GM21737 (cell line): ENCODE measurements around the gene UMAD1.

Experiments used
- ATAC-seq: cut with Tn5 transposase; IDR thresholded peaks from one replicate; pipeline ENCODE4 v1.9.1; 2021; ENCODE audit warnings: mild to moderate bottlenecking, moderate library complexity; ENCODE audit not compliant: unreplicated experiment

Gene UMAD1

GRCh38 chr7:7870555-7870954 is 230.0 kb downstream of the UMAD1 start:
- ATAC-seq: no peak

GRCh38 chr7:7876419-7876818 is 235.9 kb downstream of the UMAD1 start:
- ATAC-seq: no peak

GRCh38 chr7:7881581-7881980 is 241.0 kb downstream of the UMAD1 start:
- ATAC-seq: no peak

- no peak for ATAC-seq
Observed at GRCh38 chr7:7882888-7883287, 242.3 kb downstream of the UMAD1 start.

- ATAC-seq: no peak
Observed at GRCh38 chr7:7883394-7883793, 242.8 kb downstream of the UMAD1 start.

- ATAC-seq: no peak
Observed at GRCh38 chr7:7884855-7885254, 244.3 kb downstream of the UMAD1 start.

GRCh38 chr7:7889791-7890568 is 249.4 kb downstream of the UMAD1 start:
- ATAC-seq: no peak

GRCh38 chr7:7895004-7895650 is 254.6 kb downstream of the UMAD1 start:
- no peak for ATAC-seq

GRCh38 chr7:7895754-7896153 is 255.2 kb downstream of the UMAD1 start:
- ATAC-seq: no peak

GRCh38 chr7:7897509-7897908 is 257.0 kb downstream of the UMAD1 start:
- ATAC-seq: no peak

- no peak for ATAC-seq
Observed at GRCh38 chr7:7897949-7898515, 257.5 kb downstream of the UMAD1 start.

GRCh38 chr7:7902845-7903244 is 262.3 kb downstream of the UMAD1 start:
- no peak for ATAC-seq

- ATAC-seq: no peak
Observed at GRCh38 chr7:7907306-7907705, 266.8 kb downstream of the UMAD1 start.

GRCh38 chr7:7908622-7909145 is 268.1 kb downstream of the UMAD1 start:
- ATAC-seq: no peak

GRCh38 chr7:7909376-7909775 is 268.8 kb downstream of the UMAD1 start:
- no peak for ATAC-seq

GRCh38 chr7:7911369-7912123 is 271.0 kb downstream of the UMAD1 start:
- no peak for ATAC-seq

GRCh38 chr7:7912937-7913336 is 272.4 kb downstream of the UMAD1 start:
- ATAC-seq: no peak

GRCh38 chr7:7913504-7913903 is 273.0 kb downstream of the UMAD1 start:
- no peak for ATAC-seq

GRCh38 chr7:7914547-7914946 is 274.0 kb downstream of the UMAD1 start:
- ATAC-seq: no peak

- ATAC-seq: no peak
Observed at GRCh38 chr7:7916064-7916463, 275.5 kb downstream of the UMAD1 start.

GRCh38 chr7:7917593-7917992 is 277.0 kb downstream of the UMAD1 start:
- ATAC-seq: no peak
